HEK293 (cell line): ENCODE data around the gene ZNF485.

ENCODE experiments used
- CTCF ChIP-seq: fragments of 450-650 bp; formaldehyde crosslinking; IDR thresholded peaks from 2 replicates; pipeline ENCODE4 v1.5.1; 2016; ENCODE audit warnings: missing biosample characterization, missing genetic modification characterization
- SALL2 ChIP-seq: fragments of 450-650 bp; formaldehyde crosslinking; IDR thresholded peaks from 2 replicates; pipeline ENCODE4 v1.5.0; 2017; ENCODE audit warnings: missing biosample characterization, mild to moderate bottlenecking, missing genetic modification characterization, borderline replicate concordance
- YY1 ChIP-seq: fragments of 450-650 bp; formaldehyde crosslinking; IDR thresholded peaks from 2 replicates; pipeline ENCODE4 v1.5.1; 2018; ENCODE audit warnings: missing biosample characterization, missing genetic modification characterization
- ZNF24 ChIP-seq: fragments of 450-650 bp; formaldehyde crosslinking; IDR thresholded peaks from 2 replicates; pipeline ENCODE4 v1.5.1; 2016; ENCODE audit warnings: missing biosample characterization, missing genetic modification characterization
- ZNF558 ChIP-seq: fragments of 450-650 bp; formaldehyde crosslinking; IDR thresholded peaks from 2 replicates; pipeline ENCODE4 v1.5.1; 2016; ENCODE audit warnings: missing biosample characterization, missing genetic modification characterization

GRCh38 chr10:43666552-43666951 lies 60.3 kb downstream of the ZNF485 start:
- TF ChIP-seq CTCF (tag by site-specific recombination) (no peak), ZNF24 (tag by site-specific recombination) (no peak), YY1 (no peak), ZNF558 (tag by site-specific recombination) (no peak), SALL2 (tag by site-specific recombination) (no peak)
